Upper lobe of left lung (tissue), 6 donors: ENCODE measurements around the gene ALDH16A1. TPM values are rescaled to one million over a fixed set of nuclear protein-coding genes. Genes with fewer than 3 reads are reported as not detected.

ENCODE experiments used
- ATAC-seq, 2 donors: fragments of 200-7000 bp; cut with Tn5 transposase; one replicate each; pipeline ENCODE4 v1.9.1; 2022; ENCODE audit warnings: mild to moderate bottlenecking in 2 of 2, moderate library complexity in 2 of 2; ENCODE audit not compliant: low FRiP score in 2 of 2
- DNase-seq, 2 donors: peaks; one replicate each; pipeline ENCODE4 v3.0.0-alpha.2; 2019 to 2020
- H3K27ac ChIP-seq, 4 donors: fragments of 200-600 bp; sonication (generic); one replicate each; pipeline ENCODE4 v1.5.1; 2016 to 2019
- H3K27me3 ChIP-seq, 4 donors: fragments of 200-600 bp; sonication (generic); one replicate each; pipeline ENCODE4 v1.5.1; 2017 to 2019
- H3K36me3 ChIP-seq, 4 donors: fragments of 200-600 bp; sonication (generic); one replicate each; pipeline ENCODE4 v1.5.1; 2016 to 2019
- H3K4me1 ChIP-seq, 4 donors: fragments of 200-600 bp; sonication (generic); one replicate each; pipeline ENCODE4 v1.5.1; 2018 to 2019
- H3K4me3 ChIP-seq, 4 donors: fragments of 200-600 bp; sonication (generic); one replicate each; pipeline ENCODE4 v1.5.1; 2017 to 2019; ENCODE audit warnings: mild to moderate bottlenecking in 2 of 4, moderate library complexity in 1 of 4
- H3K9me3 ChIP-seq, 4 donors: fragments of 200-600 bp; sonication (generic); one replicate each; pipeline ENCODE4 v1.5.1; 2018 to 2019
- CTCF ChIP-seq, 6 experiments: fragments of 450-650 bp in 4 of 6; fragments of 200-600 bp in 2 of 6; sonication (generic) in 2 of 6; IDR thresholded peaks; one replicate each; pipeline ENCODE4 v1.5.1; 2016 to 2019; ENCODE audit warnings: antibody characterized with exemption in 6 of 6
- EP300 ChIP-seq, 4 donors: sonication (generic); formaldehyde crosslinking; IDR thresholded peaks; one replicate each; pipeline ENCODE4 v1.5.1; 2017; ENCODE audit warnings: antibody characterized with exemption in 4 of 4, control low read depth in 2 of 4
- POLR2A ChIP-seq, 4 donors: fragments of 450-650 bp; IDR thresholded peaks; one replicate each; pipeline ENCODE4 v1.5.1; 2016 to 2017; ENCODE audit warnings: antibody characterized with exemption in 4 of 4, mild to moderate bottlenecking in 2 of 4
- POLR2AphosphoS5 ChIP-seq, 2 donors: sonication (generic); formaldehyde crosslinking; IDR thresholded peaks; one replicate each; pipeline ENCODE4 v1.5.1; 2017; ENCODE audit warnings: antibody characterized with exemption in 2 of 2
- WGBS, 2 donors: methylation state at CpG; one replicate each; pipeline ENCODE4 v1.1.5; 2017 to 2018; 5-methylcytosine and 5-hydroxymethylcytosine counted together
- total RNA-seq, 6 donors: library from RNA; depleted of rRNA in 4 of 6; stranded (reverse); fragments of >200 nt in 4 of 6; gene quantifications; one replicate each; pipeline versions ENCODE4 v1.1.0 to v1.2.1, GENCODE V29; 2016 to 2021
- donor health status: DM: no; HTN: no; CAD: no; lungs with moderate emphysema.
- donor health status: DM: no; HTN: yes; CAD: no; lungs with severe emphysema.

ALDH16A1 gene
- total RNA-seq, 6 donors from 2014 or later, result 26.3 to 111 (median 48.2) TPM

DNA sequence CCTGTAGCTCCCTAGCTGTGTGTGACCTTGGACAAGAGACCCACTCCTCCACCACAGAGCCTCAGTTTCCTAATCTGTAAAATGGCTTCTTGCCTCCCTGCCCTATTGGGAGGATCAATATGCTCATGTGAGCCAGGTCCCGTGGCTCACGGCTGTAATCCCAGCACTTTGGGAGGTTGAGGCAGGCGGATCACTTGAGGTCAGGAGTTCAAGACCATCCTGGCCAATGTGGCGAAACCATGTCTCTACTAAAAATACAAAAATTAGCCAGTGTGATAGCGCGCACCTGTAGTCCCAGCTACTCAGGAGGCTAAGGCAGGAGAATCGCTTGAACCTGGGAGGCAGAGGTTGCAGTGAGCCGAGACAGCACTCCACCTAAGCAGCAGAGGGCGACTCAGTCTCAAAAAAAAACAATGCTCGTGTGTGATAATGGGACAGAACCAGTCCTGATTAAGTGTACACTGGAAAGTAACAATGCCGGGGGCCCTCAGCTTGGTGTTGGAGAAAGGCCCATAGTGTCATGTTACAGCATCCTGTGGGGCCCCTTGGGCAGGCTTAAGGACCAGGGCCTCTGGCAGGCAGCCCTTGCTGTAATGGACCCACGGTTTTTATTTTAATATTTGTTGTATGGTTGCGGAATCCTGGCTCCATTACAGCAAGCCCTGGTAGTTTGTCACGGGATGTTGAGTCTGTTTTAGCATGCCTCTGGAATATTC lies 50.0 kb downstream of the ALDH16A1 start:
- H3K9me3 ChIP-seq, result no peaks in the 10 kb centered on the region
- H3K4me3 ChIP-seq, result no peak overlapping the region
- 45 to 46% methylated on average over 14 of the region's 14 CpGs for WGBS, 2 donors
- no peaks in the 10 kb centered on the region for H3K27me3 ChIP-seq
- DNase-seq (peak in 1 of 2 donors; percentile 45), ATAC-seq (peak; percentile 44 to 70)
- peaks cover 26 to 39% (median 36%) of the 10 kb centered on the region in 4 donors for H3K4me1 ChIP-seq
- TF ChIP-seq POLR2AphosphoS5 (IDR thresholded peaks at IDR 0.05), result no peak
- peak; percentile 39 to 77 (median 68) for TF ChIP-seq CTCF (IDR thresholded peaks at IDR 0.05)
- no peak for TF ChIP-seq EP300 (IDR thresholded peaks at IDR 0.05)
- TF ChIP-seq POLR2A (IDR thresholded peaks at IDR 0.05), result no peak
- peaks cover 8 to 22% (median 19%) of the 10 kb centered on the region in 4 donors for H3K36me3 ChIP-seq
- peak overlapping the region in 1 of 4 donors; percentile 94 for H3K27ac ChIP-seq

DNA sequence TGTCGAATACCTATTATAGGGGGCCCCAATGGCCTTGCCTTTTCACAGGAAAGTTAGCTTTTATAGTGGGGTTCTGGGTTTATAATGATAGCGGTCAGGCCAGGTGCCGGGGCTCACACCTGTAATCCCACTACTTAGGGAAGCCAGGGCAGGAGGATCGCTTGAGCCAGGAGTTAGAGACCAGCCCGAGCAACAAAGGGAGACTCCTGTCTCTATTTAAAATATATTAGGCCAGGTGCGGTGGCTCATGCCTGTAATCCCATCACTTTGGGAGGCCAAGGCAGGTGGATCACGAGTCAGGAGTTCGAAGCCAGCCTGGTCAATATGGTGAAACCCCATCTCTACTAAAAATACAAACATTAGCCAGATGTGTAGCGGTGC lies 50.5 kb downstream of the ALDH16A1 start:
- Histone ChIP-seq H3K4me3 (no peak overlapping the region), H3K27ac (no peak overlapping the region), H3K27me3 (no peaks in the 10 kb centered on the region), H3K9me3 (no peaks in the 10 kb centered on the region), H3K4me1 (peaks cover 20 to 33% (median 30%) of the 10 kb centered on the region in 4 donors), H3K36me3 (peaks cover 3 to 17% (median 14%) of the 10 kb centered on the region in 4 donors)
- no peak for DNase-seq
- ATAC-seq, result no peak
- no peak for TF ChIP-seq POLR2A (IDR thresholded peaks at IDR 0.05)
- no peak for TF ChIP-seq POLR2AphosphoS5 (IDR thresholded peaks at IDR 0.05)
- no peak for TF ChIP-seq EP300 (IDR thresholded peaks at IDR 0.05)
- TF ChIP-seq CTCF (IDR thresholded peaks at IDR 0.05), result no peak
- 82 to 87% methylated on average over 9 of the region's 9 CpGs for WGBS, 2 donors

GRCh38 chr19:49506575-49507105 lies 53.6 kb downstream of the ALDH16A1 start:
- DNase-seq (peak in 1 of 2 donors; percentile 67), ATAC-seq (peak; percentile 79 to 84)
- H3K27me3 ChIP-seq, result no peaks in the 10 kb centered on the region
- no peak for TF ChIP-seq EP300 (IDR thresholded peaks at IDR 0.05)
- TF ChIP-seq CTCF (IDR thresholded peaks at IDR 0.05), result peak; percentile 50 to 84 (median 76)
- no peak overlapping the region for H3K27ac ChIP-seq
- no peaks in the 10 kb centered on the region for H3K9me3 ChIP-seq
- 21 to 24% methylated on average over 8 of the region's 8 CpGs for WGBS, 2 donors
- H3K4me3 ChIP-seq, result no peak overlapping the region
- H3K36me3 ChIP-seq, result no peaks in the 10 kb centered on the region
- H3K4me1 ChIP-seq, result peaks cover 5 to 14% (median 7%) of the 10 kb centered on the region in 4 donors

- H3K4me1 ChIP-seq, result peaks cover 11 to 24% (median 14%) of the 10 kb centered on the region in 4 donors
- ATAC-seq (no peak), DNase-seq (no peak)
- H3K4me3 ChIP-seq, result no peak overlapping the region
- no peaks in the 10 kb centered on the region for H3K9me3 ChIP-seq
- WGBS, 2 donors, result 83% methylated on average over 12 of the region's 12 CpGs
- TF ChIP-seq EP300 (IDR thresholded peaks at IDR 0.05), result no peak
- TF ChIP-seq POLR2AphosphoS5 (IDR thresholded peaks at IDR 0.05), result no peak
- TF ChIP-seq CTCF (IDR thresholded peaks at IDR 0.05), result no peak
- H3K27me3 ChIP-seq, result no peaks in the 10 kb centered on the region
- H3K27ac ChIP-seq, result no peak overlapping the region
- no peaks in the 10 kb centered on the region for H3K36me3 ChIP-seq
Measured at GRCh38 chr19:49507803-49508494, 54.9 kb downstream of the ALDH16A1 start.
